Stimulated activated CD4-positive, alpha-beta T cell treated with anti-CD3 and anti-CD28 coated beads, Interleukin-15, amount 100 ng/mL, for 1 hour (primary cell): ENCODE measurements around the gene GANC.

Experiments used
- DNase-seq, 2 donors: peaks; one replicate each; pipeline ENCODE4 v3.0.0-alpha.2; 2020; ENCODE audit warnings: low read depth in 1 of 2, low spot score in 1 of 2

GANC gene

GRCh38 chr15:42338500-42338899 is 65.5 kb downstream of the GANC start:
- no peak for DNase-seq

GRCh38 chr15:42343596-42344232 is 70.7 kb downstream of the GANC start:
- DNase-seq: no peak

- DNase-seq: no peak
Observed at GRCh38 chr15:42344763-42345162, 71.8 kb downstream of the GANC start.

DNA sequence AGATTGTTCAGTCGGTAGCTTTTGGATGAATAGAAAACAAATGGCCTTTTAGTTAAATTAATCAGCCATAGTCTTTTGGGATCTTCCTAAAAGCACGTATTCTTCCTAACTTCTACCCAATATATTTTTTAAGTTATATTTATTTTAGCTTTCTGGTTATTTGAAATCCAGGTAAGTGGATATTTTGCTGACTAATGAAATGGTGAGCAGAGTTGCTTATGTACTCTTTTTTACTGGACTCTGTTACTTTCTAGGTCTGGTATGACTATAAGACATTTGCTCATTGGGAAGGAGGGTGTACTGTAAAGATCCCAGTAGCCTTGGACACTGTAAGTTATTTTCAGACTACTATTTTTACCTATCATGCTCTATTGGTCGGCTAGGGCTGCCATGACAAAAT is 72.5 kb downstream of the GANC start:
- DNase-seq: no peak

- no peak for DNase-seq
Observed at GRCh38 chr15:42348083-42348482, 75.1 kb downstream of the GANC start.

DNA sequence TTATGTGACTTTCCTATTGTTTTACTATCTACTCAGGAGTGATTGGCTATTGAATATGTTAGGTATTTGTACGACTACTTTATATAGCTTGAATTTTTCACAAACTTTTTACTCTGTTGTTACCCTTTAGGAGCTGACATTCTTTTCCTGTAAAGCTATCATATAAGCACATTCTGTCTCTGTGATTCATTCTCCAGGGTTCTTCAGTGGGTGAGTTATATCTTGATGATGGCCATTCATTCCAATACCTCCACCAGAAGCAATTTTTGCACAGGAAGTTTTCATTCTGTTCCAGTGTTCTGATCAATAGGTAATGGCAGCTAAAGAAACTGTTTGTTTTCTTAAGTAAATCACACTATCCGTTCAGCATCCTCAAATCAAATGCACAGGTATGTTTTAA is 76.2 kb downstream of the GANC start:
- DNase-seq: no peak

DNA sequence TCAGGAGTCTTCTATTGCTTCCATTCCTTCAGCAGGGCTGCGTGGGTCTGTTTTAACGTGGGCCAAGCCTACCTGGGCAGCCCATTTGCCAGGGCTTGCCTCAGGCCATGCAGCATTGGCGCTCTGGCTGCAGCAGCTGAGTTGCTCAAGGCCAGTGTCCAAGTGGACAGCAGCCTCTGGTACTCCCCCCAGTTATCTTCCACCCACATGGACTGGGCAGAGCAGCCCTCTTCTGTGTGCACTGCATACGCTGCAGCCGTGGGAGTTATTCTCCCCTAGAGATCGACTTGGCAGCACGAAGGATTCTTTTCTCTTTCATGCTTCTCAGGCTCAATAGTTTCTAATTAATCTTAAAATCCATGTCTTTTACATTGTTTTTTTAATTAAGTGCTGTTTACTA is 79.4 kb downstream of the GANC start:
- no peak for DNase-seq

DNA sequence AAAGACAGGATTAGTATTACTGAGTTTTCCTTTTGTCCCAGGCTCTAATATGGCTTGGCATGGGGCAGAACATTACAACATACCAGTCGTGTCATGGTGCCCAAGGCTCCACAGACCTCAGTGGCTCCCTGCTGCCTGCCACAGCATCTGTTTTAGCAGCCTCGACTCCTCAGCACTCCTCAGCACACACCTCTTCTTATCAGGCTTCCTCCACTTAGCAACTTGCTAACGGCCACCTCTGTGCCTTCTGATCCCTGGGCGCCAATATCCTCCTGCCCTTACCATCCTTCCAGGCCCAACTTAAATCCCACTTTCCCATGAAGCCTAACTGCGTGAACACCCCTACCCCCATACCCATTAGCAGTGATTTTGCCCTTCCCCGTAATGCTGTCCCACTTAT is 80.1 kb downstream of the GANC start:
- no peak for DNase-seq

DNA sequence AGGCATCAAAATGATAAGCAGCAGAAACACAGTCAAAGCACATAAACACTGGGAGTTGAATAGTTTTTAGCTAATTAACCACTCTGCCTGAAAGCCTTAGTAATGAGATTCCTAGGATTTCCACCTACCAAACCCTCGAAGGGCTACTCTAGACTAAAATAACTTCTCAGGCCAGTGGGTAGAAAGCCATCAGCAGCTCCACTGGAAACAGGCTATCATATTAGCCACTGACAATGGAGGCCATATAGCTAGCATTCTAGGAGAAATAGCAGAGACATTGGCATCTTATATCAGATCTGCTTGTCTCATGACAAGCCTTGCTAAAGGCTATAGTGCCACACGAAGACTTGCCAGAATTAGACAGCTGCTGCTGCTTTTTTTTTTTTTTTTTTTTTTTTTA is 81.8 kb downstream of the GANC start:
- DNase-seq: no peak

DNA sequence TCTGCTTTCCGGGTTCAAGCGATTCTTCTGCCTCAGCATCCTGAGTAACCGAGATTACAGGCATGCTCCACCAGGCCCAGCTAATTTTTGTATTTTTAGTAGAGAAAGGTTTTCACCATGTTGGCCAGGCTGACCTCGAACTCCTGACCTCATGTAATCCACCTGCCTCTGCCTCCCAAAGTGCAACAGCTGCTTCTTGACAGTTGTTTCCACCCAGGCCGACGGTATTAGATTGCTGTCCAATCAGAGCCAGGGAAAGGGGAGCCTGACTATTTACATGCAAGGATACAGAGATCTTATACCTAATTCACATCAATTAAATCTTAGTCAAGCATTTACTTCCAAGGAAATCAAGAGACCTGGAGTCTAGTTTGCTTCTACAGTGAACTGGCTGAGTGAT is 82.3 kb downstream of the GANC start:
- no peak for DNase-seq

GRCh38 chr15:42356851-42357250 is 83.8 kb downstream of the GANC start:
- DNase-seq: no peak

- no peak for DNase-seq
Observed at GRCh38 chr15:42358141-42358540, 85.1 kb downstream of the GANC start.

- no peak for DNase-seq
Observed at GRCh38 chr15:42359249-42359648, 86.2 kb downstream of the GANC start, which contains the start of gene CAPN3. TSS of gene CAPN3 (plus strand) at chr15:42359501. CDS start at chr15:42359806, 305 bp downstream.

GRCh38 chr15:42359985-42360384 is 87.0 kb downstream of the GANC start:
- DNase-seq: no peak

GRCh38 chr15:42360535-42361112 is 87.6 kb downstream of the GANC start:
- DNase-seq: no peak

DNA sequence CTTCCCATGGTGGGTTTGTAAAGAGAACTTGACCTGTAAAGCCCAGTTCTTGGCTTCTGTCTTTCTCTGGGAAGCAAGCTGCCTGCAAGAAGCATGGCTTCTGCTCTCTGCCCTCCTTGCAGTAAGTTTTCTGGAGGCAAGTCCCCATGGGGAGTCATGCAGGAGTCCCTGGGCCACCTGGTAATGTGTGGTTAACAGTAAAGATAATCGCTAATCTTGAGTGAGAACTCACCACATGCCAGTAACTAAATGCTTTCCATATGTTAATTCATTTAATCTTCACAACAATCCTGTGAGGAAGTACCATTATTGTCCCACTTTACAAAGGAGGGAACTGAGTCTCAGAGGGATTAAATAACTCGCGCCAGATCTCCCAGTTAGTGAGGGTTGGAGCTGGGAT is 90.5 kb downstream of the GANC start:
- DNase-seq: no peak

DNA sequence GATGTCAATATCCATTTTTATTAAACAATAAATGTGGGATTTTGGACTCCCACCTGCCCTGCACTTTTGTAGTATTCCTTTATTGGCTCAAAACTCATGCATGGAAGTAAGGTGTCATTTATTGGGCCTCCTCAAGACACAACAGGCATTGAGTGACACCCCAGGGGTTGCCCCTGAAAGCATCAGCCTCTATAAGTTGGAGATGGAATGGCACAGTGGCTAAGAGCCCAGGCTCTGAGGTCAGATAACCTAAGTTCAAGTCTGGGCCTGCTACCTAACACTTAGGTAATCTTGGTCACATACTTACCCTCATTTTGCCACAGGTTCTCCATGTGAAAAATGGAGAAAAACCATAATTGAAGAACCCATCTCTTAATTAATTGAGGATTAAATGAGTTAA is 90.9 kb downstream of the GANC start:
- DNase-seq: no peak

DNA sequence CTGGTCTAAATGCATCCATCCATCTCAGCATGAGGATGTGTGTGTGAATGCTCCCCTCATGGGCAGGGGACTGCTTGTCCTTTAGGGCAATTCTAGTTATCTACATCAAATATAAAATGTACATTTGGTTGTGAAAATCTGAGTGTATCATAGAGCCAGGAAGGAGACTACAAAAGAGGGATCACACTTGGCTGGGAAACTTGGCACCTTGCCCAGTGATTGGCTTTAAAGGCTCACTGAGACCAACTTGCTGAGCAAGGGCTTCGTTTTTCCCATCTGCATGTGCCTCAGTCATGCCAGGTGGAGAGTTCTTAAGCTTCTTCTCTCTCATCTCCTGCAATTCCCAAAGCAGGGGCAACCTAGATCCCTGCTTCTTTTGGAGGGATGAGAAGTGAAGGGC is 91.5 kb downstream of the GANC start:
- DNase-seq: no peak

- no peak for DNase-seq
Observed at GRCh38 chr15:42365921-42366550, 93.0 kb downstream of the GANC start.

DNA sequence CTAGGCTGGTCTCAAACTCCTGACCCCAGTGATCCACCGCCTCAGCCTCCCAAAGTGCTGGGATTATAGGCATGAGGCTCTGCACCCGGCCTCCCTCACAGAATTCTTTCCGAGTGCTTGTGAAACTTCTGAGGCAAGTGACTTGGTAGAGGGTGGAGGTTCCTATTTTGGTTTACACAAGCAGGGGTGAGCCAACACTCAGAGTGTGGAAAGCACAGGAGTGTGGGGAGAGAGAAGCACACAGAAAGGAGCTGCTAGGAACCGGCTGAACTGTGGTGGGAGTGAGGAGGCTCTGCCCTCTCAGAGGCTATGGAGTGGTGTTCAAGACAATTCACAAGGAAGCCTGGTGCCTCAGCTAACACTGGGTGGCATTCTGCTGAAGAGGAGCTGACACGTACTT is 94.0 kb downstream of the GANC start:
- no peak for DNase-seq

GRCh38 chr15:42368096-42368495 is 95.1 kb downstream of the GANC start:
- no peak for DNase-seq

DNA sequence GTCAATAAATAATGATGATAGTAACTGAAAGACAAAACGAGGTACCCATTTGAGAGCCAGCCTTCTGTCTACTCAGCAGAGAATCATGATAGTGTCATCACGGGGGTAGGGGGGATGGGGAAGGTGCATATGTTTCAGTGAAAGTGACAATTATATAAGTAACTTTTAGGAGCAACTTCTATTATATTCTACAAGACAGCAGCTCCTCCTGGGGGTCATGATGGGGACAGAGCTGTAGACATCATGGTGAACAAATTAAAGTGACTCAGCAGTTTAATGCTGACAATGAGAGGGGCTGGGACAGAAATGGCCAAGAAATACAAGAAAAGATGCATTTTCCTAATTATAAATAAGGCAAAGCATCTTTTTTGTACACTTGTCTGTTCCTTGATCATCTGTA is 98.1 kb downstream of the GANC start:
- no peak for DNase-seq

DNA sequence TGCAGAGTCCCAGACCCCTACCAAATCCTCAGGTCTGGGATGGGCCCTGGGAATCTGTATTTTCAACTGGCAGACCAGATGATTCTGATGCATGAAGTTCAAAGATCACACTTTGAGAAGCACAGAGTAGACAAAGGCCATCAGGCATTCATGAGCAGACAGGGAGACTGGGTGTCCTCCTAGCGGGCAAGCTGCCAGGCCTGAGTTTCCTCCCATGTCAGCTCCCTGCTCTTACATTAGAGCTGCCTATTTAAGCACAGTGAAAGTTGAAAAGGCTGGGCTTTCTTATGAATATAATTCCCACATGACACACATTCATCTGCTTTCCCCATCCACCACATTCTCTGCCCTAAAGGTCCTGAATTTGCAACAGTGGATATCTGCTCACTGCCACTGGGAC is 100.3 kb downstream of the GANC start:
- no peak for DNase-seq
